IPS DF 6.9 (cell line): ENCODE data around the gene SMARCB1.
"Not testable (repeated sequence)": the region's sequence is repeated elsewhere in the genome, so short reads cannot be mapped to it uniquely, and the experiment has no call there.

ENCODE experiments used
- DNase-seq: peaks from one replicate; pipeline ENCODE4 v3.0.0-alpha.2; 2013; ENCODE audit warnings: low read depth, low spot score
- H3K27ac ChIP-seq: one replicate; pipeline ENCODE4 v1.5.1; 2013; ENCODE audit warnings: low read length, control low read depth
- H3K27me3 ChIP-seq: 2 replicates; pipeline ENCODE4 v1.6.1; 2013; ENCODE audit warnings: mild to moderate bottlenecking, low read length; ENCODE audit not compliant: control insufficient read depth, insufficient read depth
- H3K36me3 ChIP-seq: 2 replicates; pipeline ENCODE4 v1.6.1; 2013; ENCODE audit warnings: low read length; ENCODE audit not compliant: control insufficient read depth, insufficient read depth
- H3K4me1 ChIP-seq: 2 replicates; pipeline ENCODE4 v1.6.1; 2013; ENCODE audit warnings: low read length; ENCODE audit not compliant: control insufficient read depth, insufficient read depth
- H3K4me3 ChIP-seq: 2 replicates; pipeline ENCODE4 v1.5.1; 2013; ENCODE audit warnings: mild to moderate bottlenecking, low read length
- H3K9me3 ChIP-seq: 2 replicates; pipeline ENCODE4 v1.6.1; 2013; ENCODE audit warnings: low read length, inconsistent platforms; ENCODE audit not compliant: control insufficient read depth, insufficient read depth
- WGBS: extraction: QIAGEN DNeasy Blood & Tissue Kit; methylation state at CpG from one replicate; pipeline ENCODE4 v1.1.7; 2013; ENCODE audit warnings: mixed read lengths, missing lambda C conversion rate; ENCODE audit not compliant: insufficient read length, insufficient coverage; 5-methylcytosine and 5-hydroxymethylcytosine counted together

SMARCB1 gene

GRCh38 chr22:23847991-23848864 is 61.5 kb downstream of the SMARCB1 start:
- no CpG with 5 or more reads among the region's 24 CpGs for WGBS
- Histone ChIP-seq H3K4me3 (no peak overlapping the region), H3K27me3 (no peaks in the 10 kb centered on the region), H3K9me3 (no peaks in the 10 kb centered on the region), H3K27ac (no peak overlapping the region), H3K4me1 (peaks cover 6% of the 10 kb centered on the region), H3K36me3 (no peaks in the 10 kb centered on the region)
- DNase-seq = no peak

DNA sequence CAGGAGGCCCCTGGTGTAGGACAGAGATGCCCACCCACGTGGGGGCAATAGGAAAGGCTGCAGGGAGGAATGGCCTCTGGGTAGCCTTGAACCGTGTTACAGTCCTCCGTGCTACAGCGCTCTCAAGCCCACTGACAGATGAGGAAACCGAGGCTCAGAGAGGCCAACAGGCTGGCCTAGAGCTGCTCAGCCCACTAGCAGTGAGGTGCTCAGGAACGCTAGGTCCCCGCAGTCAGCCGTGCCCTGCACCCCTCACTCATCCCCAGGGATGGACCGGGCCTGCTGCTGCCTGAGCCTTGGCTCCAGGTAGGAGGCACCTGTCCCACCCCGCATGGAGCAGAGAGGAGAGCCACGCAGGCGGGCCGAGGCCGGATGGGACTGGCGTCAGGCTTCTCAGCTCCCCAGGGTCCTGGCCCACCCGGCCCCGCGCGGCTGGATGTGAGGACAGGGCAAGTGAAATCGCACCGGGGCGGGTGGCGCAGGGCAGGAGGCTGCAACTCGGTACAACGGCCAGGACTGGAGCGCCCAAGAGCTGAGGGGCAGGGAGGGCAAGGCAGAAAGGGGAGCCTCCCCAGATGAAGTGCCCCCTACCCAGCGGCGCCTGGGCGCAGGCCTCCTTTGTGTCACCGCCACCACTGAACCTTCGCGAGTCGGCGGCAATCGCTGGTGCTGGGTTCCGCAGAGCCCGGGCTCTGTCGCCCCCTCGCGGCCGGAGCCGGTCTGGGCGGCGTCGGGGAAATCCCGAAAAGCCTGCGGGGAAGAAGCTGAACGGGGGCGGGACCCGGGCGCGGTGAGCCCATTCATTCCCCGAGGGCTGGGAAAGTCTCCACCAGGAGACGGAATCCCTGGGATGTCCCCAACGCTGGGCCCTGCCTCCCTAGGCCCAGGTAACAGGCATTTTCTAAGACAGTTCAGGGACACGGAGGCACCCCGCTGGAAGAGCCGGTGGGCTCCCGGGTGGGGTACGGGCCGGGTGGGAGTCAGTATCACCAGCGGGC is 62.5 kb downstream of the SMARCB1 start:
- DNase-seq = no peak
- Histone ChIP-seq H3K4me1 (peaks cover 6% of the 10 kb centered on the region), H3K4me3 (no peak overlapping the region)

GRCh38 chr22:23850136-23850611 is 63.4 kb downstream of the SMARCB1 start:
- Histone ChIP-seq H3K36me3 (no peaks in the 10 kb centered on the region), H3K27me3 (no peaks in the 10 kb centered on the region), H3K27ac (no peak overlapping the region), H3K4me1 (peaks cover 6% of the 10 kb centered on the region), H3K9me3 (no peaks in the 10 kb centered on the region), H3K4me3 (no peak overlapping the region)
- WGBS = no CpG with 5 or more reads among the region's 16 CpGs
- DNase-seq = no peak

More for the DNA sequence above, 62.5 kb downstream of the SMARCB1 start:
- no peak overlapping the region for H3K27ac ChIP-seq
- no peaks in the 10 kb centered on the region for H3K27me3 ChIP-seq
- no peaks in the 10 kb centered on the region for H3K36me3 ChIP-seq
- WGBS = no CpG with 5 or more reads among the region's 62 CpGs
- H3K9me3 ChIP-seq = no peaks in the 10 kb centered on the region

GRCh38 chr22:23856721-23857605 is 70.2 kb downstream of the SMARCB1 start:
- no peak overlapping the region for H3K27ac ChIP-seq
- H3K36me3 ChIP-seq = no peaks in the 10 kb centered on the region
- H3K9me3 ChIP-seq = no peaks in the 10 kb centered on the region
- no CpG with 5 or more reads among the region's 58 CpGs for WGBS
- peaks cover 2% of the 10 kb centered on the region; the same call in 1 of the 2 replicates for H3K4me1 ChIP-seq
- DNase-seq = no peak
- H3K4me3 ChIP-seq = peak overlapping the region; percentile 50; the same call in 1 of the 2 replicates
- H3K27me3 ChIP-seq = no peaks in the 10 kb centered on the region

DNA sequence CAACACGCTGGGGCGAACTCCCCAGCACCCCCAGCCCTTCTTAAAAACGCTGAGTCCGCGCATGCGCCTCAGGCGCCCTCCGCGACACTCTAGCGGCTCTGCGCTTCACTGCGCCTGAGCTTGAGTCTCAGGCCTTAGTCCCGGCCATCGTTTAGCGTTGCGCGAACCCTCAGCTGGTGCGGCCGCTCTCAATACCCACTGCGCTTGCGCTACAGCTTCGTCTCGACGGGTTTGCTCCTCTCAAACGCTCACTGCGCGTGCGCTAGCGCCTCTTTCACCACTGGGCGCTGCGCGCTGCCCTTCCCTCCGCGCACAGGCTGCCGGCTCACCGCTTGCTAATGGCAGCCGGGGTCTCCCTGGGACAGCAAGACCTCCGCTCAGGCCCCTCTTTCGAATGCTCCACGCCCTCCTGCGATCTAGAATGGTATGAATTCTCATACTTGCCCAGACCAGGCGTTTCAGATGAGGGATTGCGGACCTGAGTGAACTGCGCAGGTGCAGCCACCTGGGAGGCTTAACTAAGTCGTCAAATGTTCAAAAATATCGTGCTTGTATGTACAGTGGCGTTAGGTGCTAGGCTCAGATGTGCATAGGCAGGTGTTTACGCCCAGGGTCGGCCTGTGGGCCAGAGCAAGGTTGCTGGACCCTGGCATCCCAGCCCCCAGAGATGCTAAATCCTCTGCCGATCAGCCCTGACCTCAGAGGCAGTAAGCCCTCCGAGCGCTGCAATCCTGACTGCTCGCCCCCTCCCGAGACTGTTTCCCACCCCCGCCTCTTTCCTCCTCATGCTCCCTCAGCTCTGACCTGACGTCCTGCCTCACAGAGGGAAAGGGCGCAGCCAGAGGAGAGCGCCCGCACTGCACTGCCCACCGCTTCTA is 71.1 kb downstream of the SMARCB1 start, which contains the start of gene SLC2A11:
TSS of gene SLC2A11 (plus strand) at position 270 of the 878 bp plus-strand sequence. CDS start at position 395, 125 bp downstream.
- Histone ChIP-seq H3K4me3 (peak within 1 kb of the TSS; percentile 50; the same call in 1 of the 2 replicates), H3K27ac (no peak within 1 kb of the TSS)
- no CpG with 5 or more reads among the region's 60 CpGs for WGBS

DNA sequence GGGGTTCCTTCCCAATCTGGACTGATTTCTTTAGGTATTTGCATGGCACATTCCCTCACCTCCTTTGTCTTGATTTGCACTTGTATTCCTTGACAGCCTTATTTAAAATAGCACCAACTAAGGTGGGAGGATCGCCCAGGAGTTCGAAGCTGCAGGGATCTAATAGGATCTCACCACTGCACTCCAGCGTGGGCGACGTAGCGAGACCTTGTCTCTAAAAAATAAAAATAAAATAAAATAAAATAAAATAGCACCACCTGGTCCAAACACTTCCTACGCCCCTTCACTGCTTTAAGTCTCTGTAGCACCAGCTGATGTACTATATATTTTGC is 71.7 kb downstream of the SMARCB1 start:
- peak overlapping the region; percentile 50; the same call in 1 of the 2 replicates for H3K4me3 ChIP-seq
- H3K27me3 ChIP-seq = no peaks in the 10 kb centered on the region
- peaks cover 2% of the 10 kb centered on the region; the same call in 1 of the 2 replicates for H3K4me1 ChIP-seq
- no peaks in the 10 kb centered on the region for H3K9me3 ChIP-seq
- WGBS = no CpG with 5 or more reads among the region's 7 CpGs
- no peaks in the 10 kb centered on the region for H3K36me3 ChIP-seq
- DNase-seq = no peak
- no peak overlapping the region for H3K27ac ChIP-seq

More for the DNA sequence above, 71.1 kb downstream of the SMARCB1 start, which contains the start of gene SLC2A11:
- peak; percentile 97 for DNase-seq
- no peaks in the 10 kb centered on the region for H3K9me3 ChIP-seq
- H3K36me3 ChIP-seq = no peaks in the 10 kb centered on the region
- H3K27me3 ChIP-seq = no peaks in the 10 kb centered on the region
- H3K4me1 ChIP-seq = peaks cover 2% of the 10 kb centered on the region; the same call in 1 of the 2 replicates

- Histone ChIP-seq H3K4me1 (peaks cover 2% of the 10 kb centered on the region; the same call in 1 of the 2 replicates), H3K9me3 (no peaks in the 10 kb centered on the region), H3K27ac (no peak overlapping the region), H3K27me3 (no peaks in the 10 kb centered on the region), H3K36me3 (no peaks in the 10 kb centered on the region), H3K4me3 (no peak overlapping the region)
- DNase-seq = no peak
- no CpG with 5 or more reads among the region's 4 CpGs for WGBS
Observed at GRCh38 chr22:23859201-23859600, 72.4 kb downstream of the SMARCB1 start.

DNA sequence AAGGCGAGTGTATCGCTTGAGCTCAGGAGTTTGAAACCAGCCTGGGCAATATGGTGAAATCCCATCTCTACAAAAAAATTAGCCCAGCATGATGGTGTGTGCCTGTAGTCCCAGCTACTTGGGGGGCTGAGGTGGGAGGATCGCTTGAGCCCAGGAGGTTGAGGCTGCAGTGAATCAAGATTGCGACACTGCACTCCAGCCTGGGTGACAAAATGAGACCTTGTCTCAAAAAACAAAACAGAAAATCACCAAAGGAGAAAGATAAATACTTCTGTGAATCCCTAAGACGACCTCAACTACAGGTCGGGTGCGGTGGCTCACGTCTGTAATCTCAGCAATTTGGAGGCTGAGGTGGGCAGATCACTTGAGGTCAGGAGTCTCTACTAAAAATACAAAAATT is 73.4 kb downstream of the SMARCB1 start:
- H3K27ac ChIP-seq, H3K4me3 ChIP-seq, H3K4me1 ChIP-seq, H3K27me3 ChIP-seq, H3K9me3 ChIP-seq, DNase-seq, H3K36me3 ChIP-seq: not testable (repeated sequence)
- no CpG with 5 or more reads among the region's 8 CpGs for WGBS

- H3K27me3 ChIP-seq = no peaks in the 10 kb centered on the region
- no CpG with 5 or more reads among the region's 3 CpGs for WGBS
- no peak for DNase-seq
- no peaks in the 10 kb centered on the region for H3K9me3 ChIP-seq
- no peaks in the 10 kb centered on the region for H3K4me1 ChIP-seq
- no peaks in the 10 kb centered on the region for H3K36me3 ChIP-seq
- H3K27ac ChIP-seq = no peak overlapping the region
- H3K4me3 ChIP-seq = no peak overlapping the region
Observed at GRCh38 chr22:23862103-23862502, 75.3 kb downstream of the SMARCB1 start.
